ACC112 (cell line): Measurements from ENCODE around the gene TECPR1.

Experiments used
- H2AFZ ChIP-seq: fragments of 200-600 bp; sonication (generic); one replicate; pipeline ENCODE4 v1.6.0; 2017; ENCODE audit warnings: antibody characterized with exemption, low read length; ENCODE audit not compliant: unreplicated experiment
- H3K27ac ChIP-seq: fragments of 200-600 bp; sonication (generic); 2 replicates; pipeline ENCODE4 v1.5.1; 2014; ENCODE audit warnings: low read depth, mild to moderate bottlenecking, antibody characterized with exemption, low read length, moderate library complexity
- H3K27me3 ChIP-seq: fragments of 200-600 bp; sonication (generic); 2 replicates; pipeline ENCODE4 v1.6.1; 2014; ENCODE audit warnings: mild to moderate bottlenecking, antibody characterized with exemption, low read length, moderate library complexity, mixed read lengths; ENCODE audit not compliant: insufficient read depth
- H3K36me3 ChIP-seq: fragments of 200-600 bp; sonication (generic); 2 replicates; pipeline ENCODE4 v1.6.1; 2016; ENCODE audit warnings: mild to moderate bottlenecking, antibody characterized with exemption, low read length, moderate library complexity, mixed read lengths; ENCODE audit not compliant: insufficient read depth
- H3K4me1 ChIP-seq: fragments of 200-600 bp; sonication (generic); one replicate; pipeline ENCODE4 v1.6.1; 2016; ENCODE audit warnings: low read length, mixed read lengths; ENCODE audit not compliant: insufficient read depth, unreplicated experiment, control insufficient read depth
- H3K4me3 ChIP-seq: fragments of 200-600 bp; sonication (generic); 2 replicates; pipeline ENCODE4 v1.5.1; 2014; ENCODE audit warnings: mild to moderate bottlenecking, low read depth, low read length
- H3K79me2 ChIP-seq: fragments of 200-600 bp; sonication (generic); one replicate; pipeline ENCODE4 v1.6.0; 2016; ENCODE audit warnings: low read length; ENCODE audit not compliant: control insufficient read depth, unreplicated experiment, insufficient read depth

The TECPR1 gene

DNA sequence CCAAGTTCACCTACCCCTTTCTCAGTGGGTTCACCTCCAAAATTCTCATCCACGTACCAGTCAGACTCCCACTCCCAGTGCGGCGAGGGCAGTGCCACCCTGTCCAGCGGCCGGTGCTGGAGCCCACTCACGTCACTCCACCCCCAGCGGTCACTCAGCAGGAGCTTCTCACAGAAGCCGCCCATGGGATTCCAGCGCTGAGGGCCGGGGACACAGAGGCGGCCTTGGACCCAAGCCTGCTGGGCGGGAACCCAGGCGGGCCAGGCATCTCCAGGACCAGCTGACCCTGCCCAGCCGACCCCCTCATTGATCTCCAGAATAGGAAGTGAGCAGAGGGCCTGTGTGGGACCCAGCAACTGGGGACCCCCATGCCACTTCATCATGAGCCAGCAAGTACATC, 7.2 kb downstream of the TECPR1 start:
- Histone ChIP-seq H3K4me3 (no peak overlapping the region), H3K4me1 (no peaks in the 10 kb centered on the region), H3K79me2 (no peaks in the 10 kb centered on the region), H3K27me3 (no peaks in the 10 kb centered on the region), H3K27ac (no peak overlapping the region), H2AFZ (no peak overlapping the region), H3K36me3 (no peaks in the 10 kb centered on the region)

DNA sequence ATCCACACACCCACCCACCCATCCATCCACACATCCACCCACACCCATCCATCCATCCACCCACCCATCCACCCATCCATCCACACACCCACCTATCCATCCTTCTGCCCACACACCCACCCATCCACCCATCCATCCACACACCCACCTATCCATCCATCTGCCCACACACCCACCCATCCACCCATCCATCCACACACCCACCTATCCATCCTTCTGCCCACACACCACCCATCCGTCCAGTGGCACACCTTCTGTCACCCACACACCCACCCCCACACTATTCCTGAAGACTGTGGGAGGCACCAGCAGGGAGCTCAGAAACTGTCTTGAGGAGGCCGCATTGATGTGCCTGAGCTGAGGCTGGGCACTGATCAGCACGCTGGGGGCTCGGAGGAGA, 9.1 kb downstream of the TECPR1 start:
- H3K27me3 ChIP-seq, result no peaks in the 10 kb centered on the region
- H3K36me3 ChIP-seq, result no peaks in the 10 kb centered on the region
- H3K4me3 ChIP-seq, result no peak overlapping the region
- H3K79me2 ChIP-seq, result no peaks in the 10 kb centered on the region
- no peaks in the 10 kb centered on the region for H3K4me1 ChIP-seq
- H2AFZ ChIP-seq, result no peak overlapping the region
- H3K27ac ChIP-seq, result no peak overlapping the region

DNA sequence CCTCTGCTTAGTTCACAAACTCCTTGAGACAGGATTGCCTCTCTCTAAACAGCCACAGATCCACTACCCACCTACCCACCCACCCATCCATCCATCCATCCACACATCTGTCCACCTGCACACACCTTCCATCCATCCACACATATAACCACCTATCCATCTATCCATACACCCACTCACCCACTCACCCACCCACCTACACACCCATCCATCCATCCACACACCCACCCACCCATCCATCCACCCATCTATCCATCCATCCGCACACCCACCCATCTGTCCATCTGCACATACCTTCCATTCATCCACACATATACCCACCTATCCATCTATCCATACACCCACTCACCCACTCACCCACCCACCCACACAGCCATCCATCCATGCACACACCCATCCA, 9.7 kb downstream of the TECPR1 start:
- Histone ChIP-seq H3K4me3 (no peak overlapping the region), H2AFZ (no peak overlapping the region), H3K36me3 (no peaks in the 10 kb centered on the region), H3K27ac (no peak overlapping the region), H3K27me3 (no peaks in the 10 kb centered on the region), H3K4me1 (no peaks in the 10 kb centered on the region), H3K79me2 (no peaks in the 10 kb centered on the region)

DNA sequence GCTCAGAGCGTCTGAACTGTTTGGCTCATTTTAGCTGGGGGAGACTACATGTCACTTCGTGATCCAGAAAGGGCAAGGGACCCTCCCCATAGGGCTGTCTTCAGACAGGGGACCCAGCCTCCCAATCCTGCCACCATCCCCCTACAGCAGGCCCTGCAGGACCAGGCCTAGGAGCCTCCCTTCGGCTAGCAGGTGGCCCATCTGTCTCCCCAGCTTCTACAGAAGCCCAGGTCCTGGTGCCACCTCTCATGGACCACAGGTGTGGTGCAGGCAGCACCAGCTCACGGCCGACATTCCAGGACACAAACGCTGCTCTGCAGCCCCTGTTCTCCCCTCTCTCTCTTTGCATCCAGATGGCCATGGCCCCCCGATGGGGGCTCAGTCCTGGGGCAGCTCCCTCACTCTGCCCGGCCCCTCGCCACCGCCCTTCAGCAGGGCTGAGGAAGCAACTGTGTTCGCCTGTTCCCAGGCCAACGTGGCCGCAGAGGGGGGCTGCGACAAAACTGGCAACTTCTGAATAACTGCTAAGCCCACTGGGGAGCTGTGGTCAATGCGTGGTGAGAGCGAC, 10.3 kb downstream of the TECPR1 start:
- H2AFZ ChIP-seq, result no peak overlapping the region
- no peaks in the 10 kb centered on the region for H3K4me1 ChIP-seq
- H3K4me3 ChIP-seq, result no peak overlapping the region

DNA sequence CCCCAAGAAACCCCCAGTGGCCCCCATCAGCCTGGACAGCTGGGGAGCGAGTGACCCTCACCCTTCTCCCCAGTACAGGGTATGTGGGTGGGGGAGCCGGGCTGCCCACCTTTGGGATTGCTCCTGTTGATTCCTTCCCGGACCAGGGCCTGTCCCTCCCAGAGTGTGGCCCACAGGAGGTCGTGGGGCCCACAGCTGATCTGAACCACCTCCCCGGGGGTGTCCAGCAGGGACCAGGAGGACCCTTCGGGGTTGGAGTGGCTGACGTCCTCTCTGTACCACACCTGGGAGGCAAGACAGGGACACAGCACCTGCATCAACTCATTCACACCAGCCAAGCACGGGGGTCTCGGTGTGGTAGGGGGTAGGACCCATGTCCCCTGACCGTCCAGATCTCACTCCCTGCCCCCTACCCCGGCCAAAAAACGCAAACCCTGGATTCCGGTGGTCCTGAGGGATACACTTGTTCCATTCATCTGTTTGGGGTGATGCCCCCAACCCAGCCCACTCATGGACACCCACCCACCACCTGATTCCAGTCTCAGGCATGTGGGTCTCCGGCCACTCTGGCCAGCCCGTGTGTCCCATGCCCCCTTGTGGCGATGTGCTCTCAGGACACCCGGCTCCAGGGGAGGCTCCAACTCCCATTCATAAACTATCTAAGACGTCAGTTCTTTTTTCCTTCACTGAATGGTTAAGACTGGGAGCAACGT, 10.9 kb downstream of the TECPR1 start:
- Histone ChIP-seq H3K27ac (no peak overlapping the region), H3K79me2 (no peaks in the 10 kb centered on the region), H3K36me3 (no peaks in the 10 kb centered on the region), H3K27me3 (no peaks in the 10 kb centered on the region), H2AFZ (no peak overlapping the region), H3K4me1 (no peaks in the 10 kb centered on the region), H3K4me3 (no peak overlapping the region)

More for the DNA sequence above, 10.3 kb downstream of the TECPR1 start:
- Histone ChIP-seq H3K79me2 (no peaks in the 10 kb centered on the region), H3K36me3 (no peaks in the 10 kb centered on the region), H3K27me3 (no peaks in the 10 kb centered on the region), H3K27ac (no peak overlapping the region)

DNA sequence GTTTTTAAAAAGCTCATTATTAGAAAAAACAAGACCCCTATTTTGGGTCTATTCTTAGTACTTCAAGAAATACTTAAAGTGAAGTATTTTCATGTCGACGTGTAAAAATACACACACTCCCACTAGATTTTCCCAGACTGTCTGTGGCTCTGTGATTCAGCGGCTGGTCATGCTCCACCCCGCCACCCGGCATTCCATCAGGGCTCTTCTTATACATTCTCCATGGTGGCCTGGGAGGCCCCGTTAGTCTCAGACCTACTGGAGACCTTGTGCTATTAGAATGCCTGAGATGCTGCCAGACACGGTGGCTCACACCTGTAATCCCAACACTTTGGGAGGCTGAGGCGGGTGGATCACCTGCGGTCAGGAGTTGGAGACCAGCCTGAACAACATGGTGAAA, 13.1 kb downstream of the TECPR1 start:
- H3K27me3 ChIP-seq, result no peaks in the 10 kb centered on the region
- no peaks in the 10 kb centered on the region for H3K79me2 ChIP-seq
- no peak overlapping the region for H2AFZ ChIP-seq
- no peak overlapping the region for H3K4me3 ChIP-seq
- H3K4me1 ChIP-seq, result no peaks in the 10 kb centered on the region
- H3K36me3 ChIP-seq, result no peaks in the 10 kb centered on the region
- no peak overlapping the region for H3K27ac ChIP-seq

DNA sequence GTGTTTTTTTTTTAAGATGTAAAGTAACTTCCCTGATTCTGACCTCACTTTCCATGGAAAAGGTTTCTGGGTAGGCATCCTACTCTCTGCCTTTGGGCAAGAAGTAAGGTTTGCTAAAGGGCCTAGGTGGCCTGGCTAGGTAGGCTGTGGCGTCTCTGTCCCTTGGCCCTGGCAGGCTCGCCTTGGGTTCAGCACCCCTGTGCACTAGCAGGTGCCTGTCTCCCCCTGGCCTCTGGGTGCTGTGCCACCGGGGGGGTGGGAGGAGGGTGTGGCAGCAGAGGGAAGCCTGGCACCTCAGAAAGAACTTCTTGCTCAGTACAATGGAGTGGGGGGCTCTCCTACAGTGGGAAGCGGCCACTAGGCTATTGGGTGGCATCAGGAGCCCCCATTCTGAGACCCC, 14.0 kb downstream of the TECPR1 start:
- no peak overlapping the region for H2AFZ ChIP-seq
- H3K27me3 ChIP-seq, result no peaks in the 10 kb centered on the region
- no peak overlapping the region for H3K4me3 ChIP-seq
- H3K36me3 ChIP-seq, result no peaks in the 10 kb centered on the region
- no peaks in the 10 kb centered on the region for H3K79me2 ChIP-seq
- no peaks in the 10 kb centered on the region for H3K4me1 ChIP-seq
- H3K27ac ChIP-seq, result no peak overlapping the region

DNA sequence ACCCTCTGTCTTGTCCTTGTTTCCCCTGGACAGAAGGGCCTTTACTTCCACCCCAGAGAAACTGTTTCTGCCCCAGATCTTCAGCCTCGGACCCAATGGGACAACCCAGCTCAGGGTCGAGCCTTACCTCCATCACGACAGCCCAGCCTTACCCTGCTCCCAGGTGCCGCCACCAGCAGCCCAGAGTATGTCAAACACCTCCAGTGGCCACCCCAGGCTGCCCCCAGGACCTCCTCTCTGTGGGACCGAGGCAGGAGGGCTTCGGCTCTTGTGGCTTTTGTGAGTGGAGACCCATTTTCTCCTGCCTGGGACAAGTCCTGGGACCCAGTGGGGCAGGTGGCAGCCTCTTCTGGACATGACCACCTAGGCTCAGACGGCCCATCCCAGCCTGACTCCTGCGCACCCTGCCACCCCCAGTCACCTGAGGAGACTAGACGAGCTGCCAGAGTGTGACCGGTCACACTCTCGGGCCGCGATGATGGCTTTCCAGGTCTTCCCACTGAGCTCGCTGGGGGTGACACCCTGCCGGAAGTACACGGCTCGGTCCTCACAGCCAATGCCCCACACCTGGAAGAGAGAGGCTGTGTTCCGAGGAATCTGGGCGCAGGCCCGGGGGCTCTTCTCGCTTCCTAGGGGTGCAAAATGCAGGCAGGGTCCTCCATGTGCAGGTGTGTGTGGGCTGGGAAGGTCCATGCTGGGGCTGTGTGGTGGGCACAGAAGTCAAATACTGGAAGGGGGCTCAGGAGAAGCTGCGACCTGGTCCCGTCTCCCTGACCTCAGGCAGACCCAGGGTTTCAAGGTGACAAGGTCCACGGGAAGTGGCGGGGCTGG, 15.5 kb downstream of the TECPR1 start:
- no peaks in the 10 kb centered on the region for H3K79me2 ChIP-seq
- no peaks in the 10 kb centered on the region for H3K36me3 ChIP-seq
- no peaks in the 10 kb centered on the region for H3K27me3 ChIP-seq
- no peak overlapping the region for H2AFZ ChIP-seq
- H3K4me1 ChIP-seq, result no peaks in the 10 kb centered on the region
- H3K27ac ChIP-seq, result no peak overlapping the region
- no peak overlapping the region for H3K4me3 ChIP-seq

DNA sequence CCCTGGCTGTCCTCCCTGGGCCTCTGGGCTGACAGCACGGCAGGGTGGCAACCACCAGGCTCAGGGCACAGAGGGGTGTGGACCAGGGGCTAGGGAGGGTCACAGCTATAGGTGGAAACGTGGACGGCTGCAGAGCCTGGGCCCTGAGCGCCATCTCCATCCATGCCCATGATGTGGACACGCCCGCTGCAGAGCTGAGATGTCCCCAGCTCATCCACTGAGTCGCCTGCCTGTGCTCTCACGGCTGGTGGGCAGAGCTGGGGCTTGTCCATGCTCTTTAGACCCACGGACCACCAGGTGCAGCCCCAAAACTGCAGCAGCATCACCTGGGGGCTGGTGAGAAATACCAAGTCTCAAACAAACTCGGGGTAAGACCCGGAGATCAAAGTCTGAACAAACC, 16.1 kb downstream of the TECPR1 start:
- Histone ChIP-seq H3K4me3 (no peak overlapping the region), H3K79me2 (no peaks in the 10 kb centered on the region), H3K27me3 (no peaks in the 10 kb centered on the region), H2AFZ (no peak overlapping the region), H3K4me1 (no peaks in the 10 kb centered on the region), H3K36me3 (no peaks in the 10 kb centered on the region), H3K27ac (no peak overlapping the region)

DNA sequence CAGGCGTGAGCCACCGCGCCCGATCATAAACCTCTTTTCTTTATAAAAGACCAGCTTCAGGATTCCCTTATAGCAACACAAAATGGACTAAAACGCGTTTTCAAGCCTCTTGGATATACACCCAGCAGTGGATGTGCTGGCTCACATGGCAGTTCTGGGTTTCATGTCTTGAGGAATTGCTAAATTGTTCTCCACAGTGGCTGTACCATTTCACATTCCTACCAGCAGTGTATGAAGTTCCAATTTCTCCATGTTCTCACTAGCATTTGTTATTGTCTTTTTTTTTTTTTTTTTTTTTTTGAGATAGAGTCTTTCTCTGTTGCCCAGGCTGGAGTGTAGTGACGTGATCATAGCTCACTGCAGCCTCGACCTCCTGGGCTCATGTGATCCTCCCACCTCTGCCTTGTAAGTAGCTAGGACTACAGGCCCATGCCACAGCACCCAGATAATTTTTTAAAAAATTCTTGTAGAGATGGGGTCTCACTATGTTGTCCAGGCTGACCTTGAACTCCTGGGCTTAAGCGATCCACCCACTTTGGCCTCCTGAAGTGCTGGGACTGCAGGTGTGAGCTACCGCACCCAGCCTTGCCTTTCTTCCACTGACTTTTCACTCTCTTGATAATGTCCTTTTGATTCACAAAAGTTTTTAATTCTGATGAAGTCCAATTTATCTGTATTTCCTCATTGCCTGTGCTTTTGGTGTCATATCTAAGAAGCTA, 17.4 kb downstream of the TECPR1 start:
- Histone ChIP-seq H3K36me3 (no peaks in the 10 kb centered on the region), H3K79me2 (no peaks in the 10 kb centered on the region), H3K27ac (no peak overlapping the region), H3K4me1 (no peaks in the 10 kb centered on the region), H2AFZ (no peak overlapping the region), H3K4me3 (no peak overlapping the region), H3K27me3 (no peaks in the 10 kb centered on the region)
